HEK293 (cell line): ENCODE measurements around the gene PPP2CA.

Experiments used
- CTCF ChIA-PET: fragments of 350-600 bp; formaldehyde crosslinking; extraction: SDS; loops from one replicate; lab custom pipeline; 2021; ENCODE audit warnings: antibody characterized with exemption; lab: Yijun Ruan, JAX
- POLR2A ChIA-PET: fragments of 300-600 bp; formaldehyde crosslinking; extraction: SDS; loops from one replicate; lab custom pipeline; 2020; ENCODE audit warnings: antibody characterized with exemption, inconsistent platforms; lab: Yijun Ruan, JAX
- H3K27ac ChIP-seq: fragments of 200-500 bp; sonication (Bioruptor generic); 2 replicates; pipeline ENCODE4 v1.5.1; 2014; ENCODE audit warnings: low read depth, low read length, control low read depth, inconsistent platforms; ENCODE audit errors: extremely low read depth
- H3K36me3 ChIP-seq, 2 experiments: fragments of 200-500 bp in 1 of 2; sonication (Bioruptor generic) in 1 of 2; 1 replicate in 1 of 2; 2 replicates in 1 of 2; pipeline ENCODE4 v1.5.1; 2014 to 2017; ENCODE audit warnings: inconsistent platforms in 2 of 2, low read length in 2 of 2; ENCODE audit not compliant: control insufficient read depth in 2 of 2, insufficient read depth in 1 of 2
- H3K4me1 ChIP-seq: fragments of 200-500 bp; sonication (Bioruptor generic); 2 replicates; pipeline ENCODE4 v1.5.1; 2014; ENCODE audit warnings: mild to moderate bottlenecking, low read length, inconsistent platforms; ENCODE audit not compliant: control insufficient read depth, insufficient read depth
- H3K4me3 ChIP-seq: 2 replicates; pipeline ENCODE4 v1.5.1; 2011; ENCODE audit warnings: low read depth, mild to moderate bottlenecking, control low read depth, low read length, moderate library complexity
- H3K9me3 ChIP-seq: fragments of 200-500 bp; sonication (Bioruptor generic); 2 replicates; pipeline ENCODE4 v1.5.1; 2014; ENCODE audit warnings: low read depth, low read length, inconsistent platforms; ENCODE audit not compliant: control insufficient read depth, insufficient read depth
- ATF2 ChIP-seq: fragments of 450-650 bp; formaldehyde crosslinking; IDR thresholded peaks from 2 replicates; pipeline ENCODE4 v1.5.1; 2016; ENCODE audit warnings: missing biosample characterization, missing genetic modification characterization, low read depth
- GLI2 ChIP-seq: fragments of 450-650 bp; formaldehyde crosslinking; IDR thresholded peaks from 2 replicates; pipeline ENCODE4; 2017; ENCODE audit warnings: missing biosample characterization, missing genetic modification characterization, low read depth, borderline replicate concordance
- PRDM1 ChIP-seq: fragments of 450-650 bp; formaldehyde crosslinking; IDR thresholded peaks from 2 replicates; pipeline ENCODE4; 2016; ENCODE audit warnings: missing biosample characterization, missing genetic modification characterization
- SCRT2 ChIP-seq: fragments of 450-650 bp; formaldehyde crosslinking; IDR thresholded peaks from 2 replicates; pipeline ENCODE4 v1.5.1; 2016; ENCODE audit warnings: missing biosample characterization, missing genetic modification characterization
- WT1 ChIP-seq: fragments of 450-650 bp; formaldehyde crosslinking; IDR thresholded peaks from 2 replicates; pipeline ENCODE4 v1.5.1; 2016; ENCODE audit warnings: missing biosample characterization, missing genetic modification characterization
- ZBTB1 ChIP-seq: fragments of 450-650 bp; formaldehyde crosslinking; IDR thresholded peaks from 2 replicates; pipeline ENCODE4 v1.5.1; 2016; ENCODE audit warnings: missing biosample characterization, missing genetic modification characterization
- ZBTB17 ChIP-seq: fragments of 450-650 bp; formaldehyde crosslinking; IDR thresholded peaks from 2 replicates; pipeline ENCODE4 v1.5.1; 2016; ENCODE audit warnings: missing biosample characterization, missing genetic modification characterization
- ZBTB21 ChIP-seq: fragments of 450-650 bp; formaldehyde crosslinking; IDR thresholded peaks from 2 replicates; pipeline ENCODE4 v1.5.1; 2017; ENCODE audit warnings: missing biosample characterization, missing genetic modification characterization
- ZIC2 ChIP-seq: fragments of 450-650 bp; formaldehyde crosslinking; IDR thresholded peaks from 2 replicates; pipeline ENCODE4 v1.5.1; 2016; ENCODE audit warnings: missing biosample characterization, missing genetic modification characterization
- ZNF18 ChIP-seq: fragments of 450-650 bp; formaldehyde crosslinking; IDR thresholded peaks from 2 replicates; pipeline ENCODE4 v1.5.1; 2016; ENCODE audit warnings: missing biosample characterization, missing genetic modification characterization
- ZNF24 ChIP-seq: fragments of 450-650 bp; formaldehyde crosslinking; IDR thresholded peaks from 2 replicates; pipeline ENCODE4 v1.5.1; 2016; ENCODE audit warnings: missing biosample characterization, missing genetic modification characterization
- ZNF292 ChIP-seq: fragments of 450-650 bp; formaldehyde crosslinking; IDR thresholded peaks from 2 replicates; pipeline ENCODE4 v1.5.1; 2016; ENCODE audit warnings: low read depth, missing biosample characterization, missing genetic modification characterization, borderline replicate concordance
- ZNF398 ChIP-seq: fragments of 450-650 bp; formaldehyde crosslinking; IDR thresholded peaks from 2 replicates; pipeline ENCODE4 v1.5.1; 2017; ENCODE audit warnings: missing biosample characterization, missing genetic modification characterization
- ZNF473 ChIP-seq: fragments of 450-650 bp; formaldehyde crosslinking; IDR thresholded peaks from 2 replicates; pipeline ENCODE4 v1.5.1; 2017; ENCODE audit warnings: missing biosample characterization, missing genetic modification characterization
- ZNF518A ChIP-seq: fragments of 450-650 bp; formaldehyde crosslinking; conservative IDR thresholded peaks from 2 replicates; pipeline ENCODE4 v1.5.1; 2016; ENCODE audit warnings: low read depth, missing biosample characterization, missing genetic modification characterization
- ZNF529 ChIP-seq: fragments of 450-650 bp; formaldehyde crosslinking; IDR thresholded peaks from 2 replicates; pipeline ENCODE4 v1.5.1; 2017; ENCODE audit warnings: missing genetic modification characterization, missing biosample characterization; ENCODE audit not compliant: insufficient replicate concordance
- ZNF560 ChIP-seq: fragments of 450-650 bp; formaldehyde crosslinking; IDR thresholded peaks from 2 replicates; pipeline ENCODE4 v1.5.1; 2017; ENCODE audit warnings: missing biosample characterization, missing genetic modification characterization, borderline replicate concordance
- ZNF629 ChIP-seq: fragments of 450-650 bp; formaldehyde crosslinking; IDR thresholded peaks from 2 replicates; pipeline ENCODE4 v1.5.1; 2017; ENCODE audit warnings: missing biosample characterization, missing genetic modification characterization
- ZNF677 ChIP-seq: fragments of 450-650 bp; IDR thresholded peaks from 2 replicates; pipeline ENCODE4 v1.5.0; 2018; ENCODE audit warnings: missing biosample characterization, mild to moderate bottlenecking, missing genetic modification characterization, moderate library complexity
- ZNF692 ChIP-seq: fragments of 450-650 bp; formaldehyde crosslinking; IDR thresholded peaks from 2 replicates; pipeline ENCODE4 v1.5.1; 2016; ENCODE audit warnings: missing biosample characterization, missing genetic modification characterization
- ZSCAN5A ChIP-seq: fragments of 450-650 bp; formaldehyde crosslinking; IDR thresholded peaks from 2 replicates; pipeline ENCODE4 v1.5.1; 2016; ENCODE audit warnings: missing biosample characterization, missing genetic modification characterization

Gene PPP2CA

GRCh38 chr5:134250949-134251348 lies 25.1 kb upstream of the PPP2CA start (continued):
- TF ChIP-seq ZNF18 (tag by site-specific recombination) = no peak
- TF ChIP-seq ZNF529 (tag by site-specific recombination) = no peak
- no peak for TF ChIP-seq ZBTB1 (tag by site-specific recombination)
- TF ChIP-seq ZNF629 = no peak
- TF ChIP-seq ZNF24 (tag by site-specific recombination) = no peak
- TF ChIP-seq ZNF473 (tag by site-specific recombination) = no peak
- no peak for TF ChIP-seq ZNF560 (tag by site-specific recombination)

- ChIA-PET CTCF (interaction anchor here (0.6 kb wide), 1 partner anchor 148 kb away, joined by 3 read pairs; no protein-coding TSS in a partner anchor), POLR2A (interaction anchor here (0.6 to 2.6 kb wide), 2 partner anchors 10 to 24 kb away, joined by 6 to 14 read pairs; partner anchors contain the start of gene PPP2CA)
- no peak overlapping the region for H3K4me3 ChIP-seq
- no peaks in the 10 kb centered on the region for H3K9me3 ChIP-seq
- TF ChIP-seq PRDM1 (tag by site-specific recombination) (peak; percentile 55; the same call in 1 of the 2 replicates), ZNF518A (tag by site-specific recombination) (peak; percentile 39), ZNF692 (peak; percentile 56; the same call in 1 of the 2 replicates), SCRT2 (tag by site-specific recombination) (0 out of 2 replicates have a peak, but pooled peaks have one; percentile 13), ZNF677 (tag by site-specific recombination) (no peak), WT1 (no peak), GLI2 (tag by site-specific recombination) (no peak), ZNF292 (tag by site-specific recombination) (no peak), ATF2 (tag by site-specific recombination) (peak; percentile 90), ZSCAN5A (tag by site-specific recombination) (no peak), ZIC2 (tag by site-specific recombination) (no peak), ZBTB21 (tag by site-specific recombination) (0 out of 2 replicates have a peak, but pooled peaks have one; percentile 12), ZNF398 (peak; percentile 76), ZBTB17 (tag by site-specific recombination) (peak; percentile 63), ZNF629 (0 out of 2 replicates have a peak, but pooled peaks have one; percentile 17)
- no peaks in the 10 kb centered on the region for H3K36me3 ChIP-seq
- no peak overlapping the region for H3K27ac ChIP-seq
- no peaks in the 10 kb centered on the region for H3K4me1 ChIP-seq
These were observed 23.9 kb upstream of the PPP2CA start for GRCh38 chr5:134249469-134250379.
